ENCODE measurements around the gene PNMA8A. TPM values are rescaled to one million over a fixed set of nuclear protein-coding genes. Genes with fewer than 3 reads are reported as not detected.

PNMA8A gene
- total and polyA plus RNA-seq, 2 of the 8 experiments (the other 6 are each of a cell fraction or from before 2014, with no cell fraction given) = 10.0 to 22.8 TPM

DNA sequence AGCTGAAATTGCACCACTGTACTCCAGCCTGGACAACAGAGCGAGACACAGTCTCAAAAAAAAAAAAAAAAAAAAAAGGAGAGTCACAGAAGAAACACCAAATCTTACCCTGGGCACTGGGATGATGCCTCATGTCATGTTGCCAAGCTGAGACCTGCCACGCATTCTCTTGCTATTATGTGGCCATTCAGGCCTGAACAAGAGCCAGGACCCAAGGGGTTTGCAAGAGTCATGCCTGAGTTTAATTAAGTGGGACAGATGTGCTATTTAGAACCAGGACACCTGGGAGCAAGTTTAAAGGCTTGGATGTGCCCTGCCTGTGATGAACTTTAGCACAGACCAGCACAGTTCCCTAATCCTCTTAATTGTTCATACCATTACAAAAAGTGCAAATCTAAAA lies 9.8 kb downstream of the PNMA8A start:
- H3K9me3 ChIP-seq (ENCODE audit: insufficient read depth in 2 of 2, low read depth in 1 of 2, low read length in 1 of 2) = no peaks in the 10 kb centered on the region
- H2BK15ac ChIP-seq (ENCODE audit: low read length) = no peak overlapping the region
- DNase-seq (ENCODE audit: low read depth in 1 of 2, low spot score in 2 of 2) (no peak), FAIRE-seq (no peak)
- no peak overlapping the region for H2AFZ ChIP-seq (ENCODE audit: low read length)
- no peak overlapping the region for H3K14ac ChIP-seq (ENCODE audit: insufficient read length)
- H2AK5ac ChIP-seq (ENCODE audit: low read depth, low read length) = no peak overlapping the region
- H4K91ac ChIP-seq (replicated peaks; ENCODE audit: insufficient read length, low read length) = no peak overlapping the region
- H3K4me2 ChIP-seq (ENCODE audit: insufficient read depth in 1 of 2, low read depth in 2 of 2, low read length in 2 of 2) = no peak overlapping the region
- no peak overlapping the region for H2BK12ac ChIP-seq (ENCODE audit: low read depth, low read length)
- no peak overlapping the region for H2BK20ac ChIP-seq (ENCODE audit: low read length)
- POLR2A ChIA-PET (ENCODE audit: partially characterized antibody) = no interaction called here
- H4K5ac ChIP-seq (ENCODE audit: insufficient read length, low read depth, low read length) = no peak overlapping the region
- H3K79me2 ChIP-seq (ENCODE audit: control insufficient read depth in 1 of 2, insufficient read depth in 2 of 2, low read length in 2 of 2) = no peaks in the 10 kb centered on the region
- no peak overlapping the region for H3K56ac ChIP-seq (replicated peaks; ENCODE audit: insufficient read length, low read depth, low read length)
- no peak overlapping the region for H3K4me3 ChIP-seq (ENCODE audit: extremely low read depth in 1 of 4, insufficient read depth in 2 of 4, low read depth in 3 of 4, low read length in 4 of 4)
- H3K23ac ChIP-seq (ENCODE audit: insufficient read length) = no peak overlapping the region
- no peaks in the 10 kb centered on the region for H3K23me2 ChIP-seq (ENCODE audit: low read depth, low read length)
- no peak overlapping the region for H3K18ac ChIP-seq (ENCODE audit: extremely low read depth, low read length)
- no peak overlapping the region for H3K9ac ChIP-seq (replicated peaks in 1 of 4; ENCODE audit: extremely low read depth in 1 of 4, low read depth in 3 of 4, low read length in 3 of 4)
- H2BK5ac ChIP-seq (ENCODE audit: low read depth, low read length) = no peak overlapping the region
- no peak overlapping the region for H3K27ac ChIP-seq (ENCODE audit: low read depth, low read length)
- H2BK120ac ChIP-seq (replicated peaks; ENCODE audit: low read depth, low read length) = no peak overlapping the region
- H3K27me3 ChIP-seq (replicated peaks in 1 of 4; ENCODE audit: control insufficient read depth in 3 of 4, extremely low read depth in 1 of 4, insufficient read depth in 3 of 4, low read length in 3 of 4) = no peaks in the 10 kb centered on the region
- no peak overlapping the region for H4K8ac ChIP-seq (ENCODE audit: extremely low read depth, insufficient read depth, low read length)
- CTCF ChIA-PET (ENCODE audit: partially characterized antibody) = interaction anchor here (0.6 to 0.7 kb wide), 2 partner anchors 22 to 231 kb away, joined by 3 to 4 read pairs; no protein-coding TSS in a partner anchor
- H3K4me1 ChIP-seq (replicated peaks in 1 of 4; ENCODE audit: control insufficient read depth in 3 of 4, insufficient read depth in 4 of 4, low read length in 3 of 4) = no peaks in the 10 kb centered on the region
- H3K79me1 ChIP-seq (ENCODE audit: low read depth, low read length) = no peaks in the 10 kb centered on the region
- H4K20me1 ChIP-seq (replicated peaks in 1 of 2; ENCODE audit: control insufficient read depth in 1 of 2, insufficient read depth in 2 of 2, low read length in 2 of 2) = no peaks in the 10 kb centered on the region
- 0 out of 8 replicates have a peak, but pooled peaks cover 0 to 2% (median 0%) of the 10 kb centered on the region in 4 experiments for H3K36me3 ChIP-seq (ENCODE audit: control insufficient read depth in 2 of 4, insufficient read depth in 4 of 4, low read length in 3 of 4)
- no peak overlapping the region for H3K4ac ChIP-seq (replicated peaks; ENCODE audit: insufficient read length, low read depth, low read length)
- WGBS, 2 experiments (ENCODE audit: extremely low coverage in 1 of 2, insufficient coverage in 1 of 2, insufficient read length in 1 of 2, insufficient replicate concordance in 2 of 2, low coverage in 1 of 2, low lambda C conversion rate in 2 of 2, missing lambda C conversion rate in 1 of 2) = 89% methylated on average over 1 of the region's 2 CpGs; no CpG with 5 or more reads in 1 of the 2 experiments
- TF ChIP-seq CTCF (IDR thresholded peaks at IDR 0.05; ENCODE audit: control extremely low read depth in 1 of 3, insufficient read depth in 1 of 3, low read depth in 1 of 3, low read length in 3 of 3) (no peak), BRCA1 (IDR thresholded peaks at IDR 0.05; ENCODE audit: low read depth, low read length) (no peak), ZNF274 (IDR thresholded peaks at IDR 0.05; ENCODE audit: borderline replicate concordance, extremely low read depth, low read length) (no peak), RAD21 (IDR thresholded peaks at IDR 0.05 in 1 of 2, conservative IDR thresholded peaks at IDR 0.05 in 1 of 2; ENCODE audit: low read depth in 2 of 2, low read length in 2 of 2) (no peak), PHF8 (conservative IDR thresholded peaks at IDR 0.05; ENCODE audit: low read depth, low read length) (no peak), GABPA (IDR thresholded peaks at IDR 0.05; ENCODE audit: borderline replicate concordance, insufficient read depth, low read length) (no peak), YY1 (IDR thresholded peaks at IDR 0.05; ENCODE audit: low read depth, low read length) (no peak), RFX5 (IDR thresholded peaks at IDR 0.05; ENCODE audit: borderline replicate concordance, low read depth, low read length) (no peak), GTF2F1 (IDR thresholded peaks at IDR 0.05; ENCODE audit: borderline replicate concordance, low read depth, low read length) (no peak), RBBP5 (IDR thresholded peaks at IDR 0.05; ENCODE audit: borderline replicate concordance, low read depth, low read length) (no peak), SP2 (IDR thresholded peaks at IDR 0.05; ENCODE audit: low read length) (no peak)

All from H1 (cell line).